Fibroblast of lung (primary cell): ENCODE results near the gene OXLD1. TPM values are rescaled to one million over a fixed set of nuclear protein-coding genes. Genes with fewer than 3 reads are reported as not detected.

Experiments used
- DNase-seq, 2 donors: peaks; one replicate each; pipeline versions ENCODE4 v3.0.0 to v3.0.0-alpha.2; 2010; ENCODE audit warnings: low read depth in 2 of 2
- H2AFZ ChIP-seq: 2 replicates; pipeline ENCODE4 v1.5.1; 2012; ENCODE audit warnings: low read length, control low read depth, inconsistent platforms
- H3K27ac ChIP-seq: 2 replicates; pipeline ENCODE4 v1.5.1; 2011; ENCODE audit warnings: low read length, control low read depth; ENCODE audit not compliant: insufficient read depth
- H3K27me3 ChIP-seq: 2 replicates; pipeline ENCODE4 v1.5.1; 2011; ENCODE audit warnings: mild to moderate bottlenecking, low read length; ENCODE audit not compliant: control insufficient read depth, insufficient read depth
- H3K36me3 ChIP-seq: 2 replicates; pipeline ENCODE4 v1.5.1; 2011; ENCODE audit warnings: low read length; ENCODE audit not compliant: control insufficient read depth, insufficient read depth
- H3K4me1 ChIP-seq: 2 replicates; pipeline ENCODE4 v1.5.1; 2011; ENCODE audit warnings: low read length; ENCODE audit not compliant: control insufficient read depth, insufficient read depth; ENCODE audit errors: extremely low read depth
- H3K4me2 ChIP-seq: 2 replicates; pipeline ENCODE4 v1.5.1; 2011; ENCODE audit warnings: low read length, control low read depth; ENCODE audit not compliant: insufficient read depth; ENCODE audit errors: extremely low read depth
- H3K4me3 ChIP-seq, 4 experiments: fragments of 200-600 bp in 1 of 4; sonication (generic) in 1 of 4; replicated peaks in 1 of 4; 2 replicates each; pipeline ENCODE4 v1.5.1; 2011 to 2016; ENCODE audit warnings: low read length in 4 of 4, low read depth in 3 of 4, mild to moderate bottlenecking in 3 of 4, control low read depth in 2 of 4, inconsistent platforms in 1 of 4, mixed read lengths in 1 of 4; ENCODE audit not compliant: insufficient read depth in 1 of 4; ENCODE audit errors: control extremely low read depth in 1 of 4
- H3K79me2 ChIP-seq: 2 replicates; pipeline ENCODE4 v1.5.1; 2012; ENCODE audit warnings: mild to moderate bottlenecking, low read length, inconsistent platforms; ENCODE audit not compliant: control insufficient read depth, insufficient read depth
- H3K9ac ChIP-seq: 2 replicates; pipeline ENCODE4 v1.5.1; 2011; ENCODE audit warnings: mild to moderate bottlenecking, low read length, control low read depth; ENCODE audit not compliant: insufficient read depth
- H3K9me3 ChIP-seq: 2 replicates; pipeline ENCODE4 v1.5.1; 2012; ENCODE audit warnings: low read depth, low read length; ENCODE audit not compliant: control insufficient read depth, insufficient read depth
- H4K20me1 ChIP-seq: 2 replicates; pipeline ENCODE4 v1.5.1; 2011; ENCODE audit warnings: low read length; ENCODE audit not compliant: control insufficient read depth, insufficient read depth; ENCODE audit errors: extremely low read depth
- EZH2 ChIP-seq: IDR thresholded peaks from 2 replicates; pipeline ENCODE4 v1.5.1; 2012; ENCODE audit warnings: low read length, control low read depth, mild to moderate bottlenecking; ENCODE audit errors: missing control alignments
- polyA plus RNA-seq, 2 donors: library from polyadenylated mRNA; depleted of rRNA in 1 of 2; stranded (reverse) in 1 of 2; unstranded in 1 of 2; fragments of >200 nt; gene quantifications; 2 replicates each; pipeline ENCODE4 v1.2.1, GENCODE V29; 2011 to 2012; ENCODE audit warnings: missing spikeins in 1 of 2
- total RNA-seq: library from RNA; depleted of rRNA; stranded (reverse); fragments of >200 nt; gene quantifications from 2 replicates; pipeline ENCODE4 v1.2.1, GENCODE V29; 2014
- TF ChIP-seq, protein P1 (sequence below), 2 donors: IDR thresholded peaks in 1 of 2; conservative IDR thresholded peaks in 1 of 2; 1 replicate in 1 of 2; 2 replicates in 1 of 2; pipeline ENCODE4 v1.5.1; 2011 to 2012; ENCODE audit warnings: low read length in 2 of 2, control low read depth in 1 of 2, inconsistent platforms in 1 of 2, low read depth in 1 of 2, mild to moderate bottlenecking in 1 of 2

Gene OXLD1
- total and polyA plus RNA-seq, 2 donors (not counting 1 experiment from before 2014, with no cell fraction given): 11.6 to 45.6 TPM

- Histone ChIP-seq H3K36me3 (peaks cover 47% of the 10 kb centered on the region), H3K79me2 (peaks cover 22% of the 10 kb centered on the region)
Measured at GRCh38 chr17:81695211-81695610, 28.8 kb upstream of the OXLD1 start.

DNA sequence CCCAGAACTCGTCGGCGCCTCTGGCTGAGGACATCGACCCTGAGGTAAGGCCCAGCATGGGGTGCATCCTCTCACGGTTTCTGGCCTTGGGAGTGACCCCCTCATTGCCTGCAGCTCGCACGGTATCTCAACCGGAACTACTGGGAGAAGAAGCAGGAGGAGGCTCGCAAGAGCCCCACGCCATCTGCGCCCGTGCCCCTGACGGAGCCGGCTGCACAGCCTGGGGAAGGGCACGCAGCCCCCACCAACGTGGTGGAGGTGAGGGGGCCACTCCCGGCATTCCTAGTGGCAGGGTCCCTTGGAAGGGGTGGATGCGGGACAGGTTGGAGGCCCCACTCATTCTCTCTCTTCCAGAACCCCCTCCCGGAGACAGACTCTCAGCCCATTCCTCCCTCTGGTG, 28.4 kb upstream of the OXLD1 start:
- Histone ChIP-seq H3K36me3 (peaks cover 51% of the 10 kb centered on the region), H3K27ac (no peak overlapping the region), H3K9me3 (no peaks in the 10 kb centered on the region), H3K4me3 (no peak overlapping the region), H4K20me1 (no peaks in the 10 kb centered on the region), H3K4me1 (no peaks in the 10 kb centered on the region), H2AFZ (no peak overlapping the region), H3K9ac (no peak overlapping the region), H3K27me3 (no peaks in the 10 kb centered on the region), H3K4me2 (no peak overlapping the region), H3K79me2 (peaks cover 26% of the 10 kb centered on the region)
- TF ChIP-seq EZH2: no peak
- TF ChIP-seq, protein P1, sequence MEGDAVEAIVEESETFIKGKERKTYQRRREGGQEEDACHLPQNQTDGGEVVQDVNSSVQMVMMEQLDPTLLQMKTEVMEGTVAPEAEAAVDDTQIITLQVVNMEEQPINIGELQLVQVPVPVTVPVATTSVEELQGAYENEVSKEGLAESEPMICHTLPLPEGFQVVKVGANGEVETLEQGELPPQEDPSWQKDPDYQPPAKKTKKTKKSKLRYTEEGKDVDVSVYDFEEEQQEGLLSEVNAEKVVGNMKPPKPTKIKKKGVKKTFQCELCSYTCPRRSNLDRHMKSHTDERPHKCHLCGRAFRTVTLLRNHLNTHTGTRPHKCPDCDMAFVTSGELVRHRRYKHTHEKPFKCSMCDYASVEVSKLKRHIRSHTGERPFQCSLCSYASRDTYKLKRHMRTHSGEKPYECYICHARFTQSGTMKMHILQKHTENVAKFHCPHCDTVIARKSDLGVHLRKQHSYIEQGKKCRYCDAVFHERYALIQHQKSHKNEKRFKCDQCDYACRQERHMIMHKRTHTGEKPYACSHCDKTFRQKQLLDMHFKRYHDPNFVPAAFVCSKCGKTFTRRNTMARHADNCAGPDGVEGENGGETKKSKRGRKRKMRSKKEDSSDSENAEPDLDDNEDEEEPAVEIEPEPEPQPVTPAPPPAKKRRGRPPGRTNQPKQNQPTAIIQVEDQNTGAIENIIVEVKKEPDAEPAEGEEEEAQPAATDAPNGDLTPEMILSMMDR (conservative IDR thresholded peaks at IDR 0.05 in 1 of 2, IDR thresholded peaks at IDR 0.05 in 1 of 2; ENCODE audit: low read depth in 1 of 2, low read length in 2 of 2): no peak
- no peak for DNase-seq

More at GRCh38 chr17:81695211-81695610, 28.8 kb upstream of the OXLD1 start:
- no peaks in the 10 kb centered on the region for H3K9me3 ChIP-seq
- H3K27me3 ChIP-seq: no peaks in the 10 kb centered on the region
- H3K9ac ChIP-seq: no peak overlapping the region
- no peak overlapping the region for H3K4me3 ChIP-seq
- no peaks in the 10 kb centered on the region for H4K20me1 ChIP-seq
- H3K27ac ChIP-seq: no peak overlapping the region
- TF ChIP-seq, protein P1 (conservative IDR thresholded peaks at IDR 0.05 in 1 of 2, IDR thresholded peaks at IDR 0.05 in 1 of 2; ENCODE audit: low read depth in 1 of 2, low read length in 2 of 2): no peak
- no peak for TF ChIP-seq EZH2
- no peaks in the 10 kb centered on the region for H3K4me1 ChIP-seq
- no peak overlapping the region for H3K4me2 ChIP-seq
- DNase-seq: no peak
- no peak overlapping the region for H2AFZ ChIP-seq

- Histone ChIP-seq H3K27ac (no peak overlapping the region), H3K4me3 (no peak overlapping the region), H3K36me3 (peaks cover 62% of the 10 kb centered on the region), H3K79me2 (peaks cover 36% of the 10 kb centered on the region), H3K9me3 (no peaks in the 10 kb centered on the region), H3K9ac (no peak overlapping the region), H2AFZ (no peak overlapping the region), H3K4me1 (no peaks in the 10 kb centered on the region), H3K27me3 (no peaks in the 10 kb centered on the region), H4K20me1 (no peaks in the 10 kb centered on the region), H3K4me2 (no peak overlapping the region)
- no peak for DNase-seq
- TF ChIP-seq, protein P1 (conservative IDR thresholded peaks at IDR 0.05 in 1 of 2, IDR thresholded peaks at IDR 0.05 in 1 of 2; ENCODE audit: low read depth in 1 of 2, low read length in 2 of 2): no peak
- no peak for TF ChIP-seq EZH2
Measured at GRCh38 chr17:81693509-81694210, 27.3 kb upstream of the OXLD1 start.
